NCI-H1436 treated with DMSO at 0.1 percent for 48 hours (cell line): ENCODE data around the gene ACTG1.

Experiments used
- DNase-seq: peaks from one replicate; lab custom pipeline; 2025; lab: John Stamatoyannopoulos, UW

The ACTG1 gene

GRCh38 chr17:81545160-81545949 lies 32.8 kb upstream of the ACTG1 start:
- DNase-seq = no peak

- no peak for DNase-seq
Observed at GRCh38 chr17:81544281-81544974, 31.8 kb upstream of the ACTG1 start.

- DNase-seq = no peak
Observed at GRCh38 chr17:81543756-81544155, 31.2 kb upstream of the ACTG1 start.

GRCh38 chr17:81543339-81543675 lies 30.7 kb upstream of the ACTG1 start:
- no peak for DNase-seq

- DNase-seq = no peak
Observed at GRCh38 chr17:81542431-81543338, 30.1 kb upstream of the ACTG1 start.

- DNase-seq = no peak
Observed at GRCh38 chr17:81541123-81541522, 28.5 kb upstream of the ACTG1 start.

- no peak for DNase-seq
Observed at GRCh38 chr17:81540676-81541027, 28.1 kb upstream of the ACTG1 start.

GRCh38 chr17:81539961-81540675 lies 27.5 kb upstream of the ACTG1 start:
- DNase-seq = no peak

GRCh38 chr17:81539571-81539900 lies 26.9 kb upstream of the ACTG1 start:
- no peak for DNase-seq

GRCh38 chr17:81538651-81539570 lies 26.3 kb upstream of the ACTG1 start:
- DNase-seq = no peak

GRCh38 chr17:81537856-81538555 lies 25.4 kb upstream of the ACTG1 start:
- no peak for DNase-seq

GRCh38 chr17:81537343-81537855 lies 24.8 kb upstream of the ACTG1 start:
- no peak for DNase-seq

- DNase-seq = no peak
Observed at GRCh38 chr17:81536299-81537290, 24.0 kb upstream of the ACTG1 start.

- no peak for DNase-seq
Observed at GRCh38 chr17:81535480-81536298, 23.1 kb upstream of the ACTG1 start.

- no peak for DNase-seq
Observed at GRCh38 chr17:81535007-81535328, 22.4 kb upstream of the ACTG1 start.

GRCh38 chr17:81534157-81535006 lies 21.8 kb upstream of the ACTG1 start:
- DNase-seq = no peak
